ENCODE results near the gene OBP2B. TPM values are rescaled to one million over a fixed set of nuclear protein-coding genes. Genes with fewer than 3 reads are reported as not detected.
"Not testable (repeated sequence)": the region's sequence is repeated elsewhere in the genome, so short reads cannot be mapped to it uniquely, and the experiment has no call there.

Gene OBP2B
- total and polyA plus RNA-seq, 2 experiments from 2014 or later, result not detected

GRCh38 chr9:133221177-133221809, 12.2 kb upstream of the OBP2B start (continued):
- TF ChIP-seq, protein P1, sequence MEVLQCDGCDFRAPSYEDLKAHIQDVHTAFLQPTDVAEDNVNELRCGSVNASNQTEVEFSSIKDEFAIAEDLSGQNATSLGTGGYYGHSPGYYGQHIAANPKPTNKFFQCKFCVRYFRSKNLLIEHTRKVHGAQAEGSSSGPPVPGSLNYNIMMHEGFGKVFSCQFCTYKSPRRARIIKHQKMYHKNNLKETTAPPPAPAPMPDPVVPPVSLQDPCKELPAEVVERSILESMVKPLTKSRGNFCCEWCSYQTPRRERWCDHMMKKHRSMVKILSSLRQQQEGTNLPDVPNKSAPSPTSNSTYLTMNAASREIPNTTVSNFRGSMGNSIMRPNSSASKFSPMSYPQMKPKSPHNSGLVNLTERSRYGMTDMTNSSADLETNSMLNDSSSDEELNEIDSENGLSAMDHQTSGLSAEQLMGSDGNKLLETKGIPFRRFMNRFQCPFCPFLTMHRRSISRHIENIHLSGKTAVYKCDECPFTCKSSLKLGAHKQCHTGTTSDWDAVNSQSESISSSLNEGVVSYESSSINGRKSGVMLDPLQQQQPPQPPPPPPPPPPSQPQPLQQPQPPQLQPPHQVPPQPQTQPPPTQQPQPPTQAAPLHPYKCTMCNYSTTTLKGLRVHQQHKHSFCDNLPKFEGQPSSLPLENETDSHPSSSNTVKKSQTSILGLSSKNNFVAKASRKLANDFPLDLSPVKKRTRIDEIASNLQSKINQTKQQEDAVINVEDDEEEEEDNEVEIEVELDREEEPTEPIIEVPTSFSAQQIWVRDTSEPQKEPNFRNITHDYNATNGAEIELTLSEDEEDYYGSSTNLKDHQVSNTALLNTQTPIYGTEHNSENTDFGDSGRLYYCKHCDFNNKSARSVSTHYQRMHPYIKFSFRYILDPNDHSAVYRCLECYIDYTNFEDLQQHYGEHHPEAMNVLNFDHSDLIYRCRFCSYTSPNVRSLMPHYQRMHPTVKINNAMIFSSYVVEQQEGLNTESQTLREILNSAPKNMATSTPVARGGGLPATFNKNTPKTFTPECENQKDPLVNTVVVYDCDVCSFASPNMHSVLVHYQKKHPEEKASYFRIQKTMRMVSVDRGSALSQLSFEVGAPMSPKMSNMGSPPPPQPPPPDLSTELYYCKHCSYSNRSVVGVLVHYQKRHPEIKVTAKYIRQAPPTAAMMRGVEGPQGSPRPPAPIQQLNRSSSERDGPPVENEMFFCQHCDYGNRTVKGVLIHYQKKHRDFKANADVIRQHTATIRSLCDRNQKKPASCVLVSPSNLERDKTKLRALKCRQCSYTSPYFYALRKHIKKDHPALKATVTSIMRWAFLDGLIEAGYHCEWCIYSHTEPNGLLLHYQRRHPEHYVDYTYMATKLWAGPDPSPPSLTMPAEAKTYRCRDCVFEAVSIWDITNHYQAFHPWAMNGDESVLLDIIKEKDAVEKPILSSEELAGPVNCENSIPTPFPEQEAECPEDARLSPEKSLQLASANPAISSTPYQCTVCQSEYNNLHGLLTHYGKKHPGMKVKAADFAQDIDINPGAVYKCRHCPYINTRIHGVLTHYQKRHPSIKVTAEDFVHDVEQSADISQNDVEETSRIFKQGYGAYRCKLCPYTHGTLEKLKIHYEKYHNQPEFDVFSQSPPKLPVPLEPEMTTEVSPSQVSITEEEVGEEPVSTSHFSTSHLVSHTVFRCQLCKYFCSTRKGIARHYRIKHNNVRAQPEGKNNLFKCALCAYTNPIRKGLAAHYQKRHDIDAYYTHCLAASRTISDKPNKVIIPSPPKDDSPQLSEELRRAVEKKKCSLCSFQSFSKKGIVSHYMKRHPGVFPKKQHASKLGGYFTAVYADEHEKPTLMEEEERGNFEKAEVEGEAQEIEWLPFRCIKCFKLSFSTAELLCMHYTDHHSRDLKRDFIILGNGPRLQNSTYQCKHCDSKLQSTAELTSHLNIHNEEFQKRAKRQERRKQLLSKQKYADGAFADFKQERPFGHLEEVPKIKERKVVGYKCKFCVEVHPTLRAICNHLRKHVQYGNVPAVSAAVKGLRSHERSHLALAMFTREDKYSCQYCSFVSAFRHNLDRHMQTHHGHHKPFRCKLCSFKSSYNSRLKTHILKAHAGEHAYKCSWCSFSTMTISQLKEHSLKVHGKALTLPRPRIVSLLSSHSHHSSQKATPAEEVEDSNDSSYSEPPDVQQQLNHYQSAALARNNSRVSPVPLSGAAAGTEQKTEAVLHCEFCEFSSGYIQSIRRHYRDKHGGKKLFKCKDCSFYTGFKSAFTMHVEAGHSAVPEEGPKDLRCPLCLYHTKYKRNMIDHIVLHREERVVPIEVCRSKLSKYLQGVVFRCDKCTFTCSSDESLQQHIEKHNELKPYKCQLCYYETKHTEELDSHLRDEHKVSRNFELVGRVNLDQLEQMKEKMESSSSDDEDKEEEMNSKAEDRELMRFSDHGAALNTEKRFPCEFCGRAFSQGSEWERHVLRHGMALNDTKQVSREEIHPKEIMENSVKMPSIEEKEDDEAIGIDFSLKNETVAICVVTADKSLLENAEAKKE (CRISPR knock-in tag; IDR thresholded peaks at IDR 0.05), result no peak
- TF ChIP-seq EZH2 (IDR thresholded peaks at IDR 0.05; ENCODE audit: low read depth, unreplicated experiment) (no peak), ETS1 (IDR thresholded peaks at IDR 0.05) (no peak), NANOG (IDR thresholded peaks at IDR 0.05; ENCODE audit: borderline replicate concordance) (no peak), CREB1 (CRISPR knock-in tag; IDR thresholded peaks at IDR 0.05; ENCODE audit: low read depth) (no peak)

GRCh38 chr9:133218049-133218975, 9.3 kb upstream of the OBP2B start:
- H3K27ac ChIP-seq (ENCODE audit: low read depth); H3K79me2 ChIP-seq (replicated peaks; ENCODE audit: insufficient read depth); H3K36me3 ChIP-seq (ENCODE audit: insufficient read depth); ATAC-seq; H3K9me2 ChIP-seq (ENCODE audit: insufficient read depth); H3K4me3 Mint-ChIP-seq; H3K4me1 ChIP-seq (ENCODE audit: insufficient read depth); H3K4me3 ChIP-seq; H3K27ac Mint-ChIP-seq; H4K20me1 ChIP-seq (replicated peaks; ENCODE audit: insufficient read depth); H3F3A ChIP-seq (replicated peaks; ENCODE audit: low read depth); H3K36me3 Mint-ChIP-seq (ENCODE audit: low read depth); H3K4me1 Mint-ChIP-seq; DNase-seq (ENCODE audit: low spot score); H2AFZ ChIP-seq; H3K4me2 ChIP-seq; H3K9me3 Mint-ChIP-seq: not testable (repeated sequence)
- H3K27me3 ChIP-seq (ENCODE audit: insufficient read depth), result peaks cover 21% of the 10 kb centered on the region; the same call in 1 of the 2 replicates
- H3K27me3 Mint-ChIP-seq (ENCODE audit: insufficient read depth, low read depth, poor library complexity), result peaks cover 31% of the 10 kb centered on the region

DNA sequence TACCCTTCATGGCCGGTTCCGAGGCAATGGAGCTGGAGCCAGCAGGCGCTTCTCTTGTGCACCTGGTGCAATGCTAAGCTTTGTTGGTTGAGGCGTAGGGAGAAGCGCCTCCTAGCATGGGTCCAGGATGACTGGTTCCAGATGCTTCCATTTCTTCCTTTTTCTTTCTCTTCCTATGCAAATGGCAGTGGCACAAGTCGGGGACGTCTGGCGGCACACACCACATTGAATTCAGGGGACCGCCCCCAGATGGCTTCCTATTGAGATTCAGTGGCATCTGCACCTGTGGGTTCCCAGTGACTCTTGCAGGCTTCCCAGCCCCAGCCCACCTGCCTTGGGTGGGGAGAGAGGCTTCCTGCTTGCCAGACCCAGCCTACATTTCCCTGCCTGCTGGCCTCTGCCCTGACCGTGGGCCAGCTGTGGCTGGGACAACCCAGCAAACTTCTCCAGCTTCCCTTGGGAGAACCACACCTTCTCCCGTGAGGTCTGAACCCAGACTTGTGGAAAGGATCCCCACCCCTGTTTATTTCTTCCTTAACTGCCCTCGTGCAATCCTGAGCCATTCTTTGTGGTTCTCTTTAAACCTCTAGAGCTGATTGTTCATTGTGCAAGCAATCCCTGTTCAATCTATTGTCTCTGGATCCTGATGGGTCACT, 8.4 kb upstream of the OBP2B start:
- H3K4me2 ChIP-seq; H3K27ac Mint-ChIP-seq; H3K27ac ChIP-seq (ENCODE audit: low read depth); H3K4me3 ChIP-seq; H3K79me2 ChIP-seq (replicated peaks; ENCODE audit: insufficient read depth); H3K9me3 Mint-ChIP-seq; H3K4me1 ChIP-seq (ENCODE audit: insufficient read depth); H3K36me3 ChIP-seq (ENCODE audit: insufficient read depth); H3K36me3 Mint-ChIP-seq (ENCODE audit: low read depth); H3K9me2 ChIP-seq (ENCODE audit: insufficient read depth); H3K4me3 Mint-ChIP-seq; H3K4me1 Mint-ChIP-seq; DNase-seq (ENCODE audit: low spot score); H4K20me1 ChIP-seq (replicated peaks; ENCODE audit: insufficient read depth); H2AFZ ChIP-seq; H3F3A ChIP-seq (replicated peaks; ENCODE audit: low read depth); ATAC-seq: not testable (repeated sequence)
- peaks cover 36% of the 10 kb centered on the region for H3K27me3 Mint-ChIP-seq (ENCODE audit: insufficient read depth, low read depth, poor library complexity)
- peaks cover 21% of the 10 kb centered on the region; the same call in 1 of the 2 replicates for H3K27me3 ChIP-seq (ENCODE audit: insufficient read depth)

GRCh38 chr9:133214276-133214675, 5.2 kb upstream of the OBP2B start:
- H4K20me1 ChIP-seq (replicated peaks; ENCODE audit: insufficient read depth); H3K4me3 ChIP-seq; H2AFZ ChIP-seq; H3K36me3 Mint-ChIP-seq (ENCODE audit: low read depth); H3K4me1 ChIP-seq (ENCODE audit: insufficient read depth); ATAC-seq; H3F3A ChIP-seq (replicated peaks; ENCODE audit: low read depth); H3K27ac Mint-ChIP-seq; H3K9me3 Mint-ChIP-seq; DNase-seq (ENCODE audit: low spot score); H3K4me3 Mint-ChIP-seq; H3K4me2 ChIP-seq; H3K4me1 Mint-ChIP-seq; H3K79me2 ChIP-seq (replicated peaks; ENCODE audit: insufficient read depth); H3K36me3 ChIP-seq (ENCODE audit: insufficient read depth); H3K9me2 ChIP-seq (ENCODE audit: insufficient read depth); H3K27ac ChIP-seq (ENCODE audit: low read depth): not testable (repeated sequence)
- peaks cover 52% of the 10 kb centered on the region for H3K27me3 Mint-ChIP-seq (ENCODE audit: insufficient read depth, low read depth, poor library complexity)
- peaks cover 44% of the 10 kb centered on the region for H3K27me3 ChIP-seq (ENCODE audit: insufficient read depth)

Data from GM23338 (cell line).